AG04449 (cell line): ENCODE results near the gene USP24.
"Not testable (repeated sequence)": the region's sequence is repeated elsewhere in the genome, so short reads cannot be mapped to it uniquely, and the experiment has no call there.

Experiments
- CTCF ChIA-PET: fragments of 350-600 bp; formaldehyde crosslinking; extraction: SDS; loops from one replicate; lab custom pipeline; 2021; ENCODE audit warnings: antibody characterized with exemption; lab: Yijun Ruan, JAX
- POLR2A ChIA-PET: fragments of 400-600, 350-600 bp; formaldehyde crosslinking; extraction: SDS; loops from one replicate; lab custom pipeline; 2020; ENCODE audit warnings: antibody characterized with exemption, inconsistent platforms; lab: Yijun Ruan, JAX
- DNase-seq: peaks from one replicate; pipeline ENCODE4 v3.0.0-alpha.2; 2010; ENCODE audit warnings: low read depth, low spot score
- H3K4me3 ChIP-seq: 2 replicates; pipeline ENCODE4 v1.5.1; 2011; ENCODE audit warnings: low read depth, mild to moderate bottlenecking, control low read depth, low read length
- TF ChIP-seq, protein P1 (sequence below): IDR thresholded peaks from one replicate; pipeline ENCODE4 v1.5.1; 2011; ENCODE audit warnings: mild to moderate bottlenecking, moderate library complexity, low read length, control low read depth, inconsistent platforms; ENCODE audit not compliant: insufficient read depth; ENCODE audit errors: missing control alignments

The USP24 gene

DNA sequence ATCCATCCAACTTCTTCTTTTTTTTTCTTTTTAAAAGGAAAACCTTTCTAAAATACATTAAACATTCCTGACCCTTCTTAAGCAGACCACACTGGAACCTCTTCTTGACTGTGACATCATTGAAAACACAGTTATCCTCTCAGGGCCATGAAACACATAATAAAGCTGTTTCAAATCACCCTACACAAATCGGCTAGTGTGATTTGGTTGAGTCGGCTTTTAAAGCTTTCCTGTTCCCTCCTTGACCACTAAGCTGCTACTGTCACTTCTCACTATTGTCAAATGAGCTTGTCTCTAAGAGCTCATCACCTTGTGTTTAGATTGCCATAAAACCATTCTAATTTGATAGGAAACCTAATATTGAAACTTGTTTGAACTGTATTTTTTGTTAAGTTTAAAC is 5.9 kb downstream of the USP24 start:
- CTCF ChIA-PET, result interaction anchor here (0.6 to 1.7 kb wide), 2 partner anchors 9 to 167 kb away, joined by 3 to 5 read pairs; no protein-coding TSS in a partner anchor
- TF ChIP-seq, protein P1, sequence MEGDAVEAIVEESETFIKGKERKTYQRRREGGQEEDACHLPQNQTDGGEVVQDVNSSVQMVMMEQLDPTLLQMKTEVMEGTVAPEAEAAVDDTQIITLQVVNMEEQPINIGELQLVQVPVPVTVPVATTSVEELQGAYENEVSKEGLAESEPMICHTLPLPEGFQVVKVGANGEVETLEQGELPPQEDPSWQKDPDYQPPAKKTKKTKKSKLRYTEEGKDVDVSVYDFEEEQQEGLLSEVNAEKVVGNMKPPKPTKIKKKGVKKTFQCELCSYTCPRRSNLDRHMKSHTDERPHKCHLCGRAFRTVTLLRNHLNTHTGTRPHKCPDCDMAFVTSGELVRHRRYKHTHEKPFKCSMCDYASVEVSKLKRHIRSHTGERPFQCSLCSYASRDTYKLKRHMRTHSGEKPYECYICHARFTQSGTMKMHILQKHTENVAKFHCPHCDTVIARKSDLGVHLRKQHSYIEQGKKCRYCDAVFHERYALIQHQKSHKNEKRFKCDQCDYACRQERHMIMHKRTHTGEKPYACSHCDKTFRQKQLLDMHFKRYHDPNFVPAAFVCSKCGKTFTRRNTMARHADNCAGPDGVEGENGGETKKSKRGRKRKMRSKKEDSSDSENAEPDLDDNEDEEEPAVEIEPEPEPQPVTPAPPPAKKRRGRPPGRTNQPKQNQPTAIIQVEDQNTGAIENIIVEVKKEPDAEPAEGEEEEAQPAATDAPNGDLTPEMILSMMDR, result no peak
- H3K4me3 ChIP-seq, result no peak overlapping the region
- POLR2A ChIA-PET, result no interaction called here
- DNase-seq, result no peak

- no peak for DNase-seq
- CTCF ChIA-PET, result interaction anchor here (0.8 kb wide), 1 partner anchor 12 kb away, joined by 3 read pairs; no protein-coding TSS in a partner anchor
- POLR2A ChIA-PET, result no interaction called here
- TF ChIP-seq, protein P1, result no peak
- H3K4me3 ChIP-seq, result no peak overlapping the region
These were observed 9.0 kb downstream of the USP24 start for GRCh38 chr1:55206210-55206609.

DNA sequence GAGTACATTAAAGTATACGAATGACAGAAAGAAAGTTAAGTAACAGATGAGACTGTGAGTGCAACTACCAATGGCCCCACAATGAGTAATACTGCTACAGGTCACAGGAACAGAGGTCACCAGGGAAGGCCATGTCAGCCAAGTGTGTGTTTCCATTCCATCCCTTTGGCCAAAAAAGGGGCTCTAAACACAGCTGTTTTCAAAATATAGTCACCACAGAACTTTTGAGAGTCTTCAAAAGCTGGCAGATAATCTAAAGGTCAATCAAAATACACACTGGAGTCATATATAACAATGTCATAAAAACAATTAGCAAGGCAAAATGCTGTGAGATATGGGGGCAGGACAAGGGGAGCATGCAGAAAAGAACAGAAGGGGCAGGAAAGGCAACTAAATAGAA is 10.2 kb downstream of the USP24 start:
- POLR2A ChIA-PET, result no interaction called here
- CTCF ChIA-PET, result interaction anchor here (1.0 to 2.6 kb wide), 2 partner anchors 8 to 73 kb away, joined by 4 to 9 read pairs; no protein-coding TSS in a partner anchor
- TF ChIP-seq, protein P1, result no peak
- H3K4me3 ChIP-seq, result no peak overlapping the region
- no peak for DNase-seq

GRCh38 chr1:55203064-55203463 is 12.1 kb downstream of the USP24 start:
- ChIA-PET CTCF (interaction anchor here (2.6 kb wide), 1 partner anchor 10 kb away, joined by 9 read pairs; no protein-coding TSS in a partner anchor), POLR2A (no interaction called here)
- H3K4me3 ChIP-seq, result no peak overlapping the region
- TF ChIP-seq, protein P1, result no peak
- DNase-seq, result no peak

GRCh38 chr1:55200667-55201066 is 14.5 kb downstream of the USP24 start:
- H3K4me3 ChIP-seq, result no peak overlapping the region
- no peak for DNase-seq
- TF ChIP-seq, protein P1, result no peak
- ChIA-PET CTCF (interaction anchor here (1.2 kb wide), 1 partner anchor 9 kb away, joined by 5 read pairs; no protein-coding TSS in a partner anchor), POLR2A (no interaction called here)

GRCh38 chr1:55199735-55200134 is 15.4 kb downstream of the USP24 start:
- CTCF ChIA-PET, result interaction anchor here (1.2 kb wide), 1 partner anchor 10 kb away, joined by 5 read pairs; no protein-coding TSS in a partner anchor
- POLR2A ChIA-PET, DNase-seq, H3K4me3 ChIP-seq: not testable (repeated sequence)

DNA sequence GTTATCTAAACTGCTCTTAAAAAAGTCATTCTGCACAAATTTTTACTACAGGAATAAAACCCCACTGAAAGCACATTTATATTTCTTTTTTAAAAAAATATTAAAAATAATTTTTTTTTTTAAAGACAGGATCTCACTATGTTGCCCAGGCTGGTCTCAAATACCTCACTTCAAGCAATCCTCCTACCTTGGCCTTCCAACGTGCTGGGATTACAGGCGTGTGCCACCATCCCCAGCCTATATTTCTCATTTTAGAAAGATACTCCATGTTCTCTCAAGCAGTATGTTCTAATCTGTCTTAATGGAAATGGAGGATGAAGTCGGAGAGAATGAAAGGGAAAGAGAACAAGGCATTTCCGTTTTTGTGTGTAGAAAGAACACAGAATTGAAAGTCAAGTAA is 17.1 kb downstream of the USP24 start:
- H3K4me3 ChIP-seq, result no peak overlapping the region
- no peak for DNase-seq
- ChIA-PET POLR2A (no interaction called here), CTCF (interaction anchor here (1.1 kb wide), 1 partner anchor 177 kb away, joined by 3 read pairs; no protein-coding TSS in a partner anchor)
- TF ChIP-seq, protein P1, result no peak
